ENCODE measurements around the gene KIF1A. TPM values are rescaled to one million over a fixed set of nuclear protein-coding genes. Genes with fewer than 3 reads are reported as not detected.

Gene KIF1A
- total RNA-seq, 4 donors from 2014 or later, result 2.9 to 15.9 (median 3.2) TPM

DNA sequence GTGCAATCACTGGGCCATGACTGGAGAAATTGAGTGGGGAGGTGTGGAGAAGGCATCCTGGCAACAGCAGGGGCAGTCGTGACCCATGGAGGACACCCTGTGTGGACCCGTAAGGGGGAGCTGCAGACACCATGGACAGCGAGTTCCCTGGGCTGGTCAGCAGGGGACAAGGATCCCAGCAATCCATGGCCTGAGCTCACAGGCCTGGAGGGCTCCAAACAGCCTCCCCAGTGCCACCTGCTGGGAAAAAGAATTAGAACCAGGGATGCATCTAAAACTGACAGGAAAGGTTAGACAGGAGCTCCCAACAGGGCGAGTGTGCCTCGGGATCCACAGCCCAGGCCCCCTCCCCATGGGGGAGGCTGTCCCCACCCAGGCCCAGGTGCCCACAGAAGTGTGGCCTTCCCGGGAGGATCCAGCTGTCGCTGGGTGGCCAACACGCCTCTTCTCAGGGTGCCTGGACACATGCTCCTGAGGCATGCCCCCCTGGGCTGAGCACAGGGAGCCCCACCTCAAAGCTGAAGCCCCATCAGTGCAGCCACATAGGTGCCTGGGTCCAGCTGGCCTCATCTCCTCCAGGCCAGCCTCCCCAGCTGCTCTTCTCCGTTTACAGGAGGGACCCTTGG is 20.5 kb upstream of the KIF1A start:
- DNase-seq (ENCODE audit: low spot score in 2 of 2), result no peak
- H3K9me3 ChIP-seq, result no peaks in the 10 kb centered on the region
- TF ChIP-seq POLR2AphosphoS5 (IDR thresholded peaks at IDR 0.05), result no peak
- TF ChIP-seq, protein P1, sequence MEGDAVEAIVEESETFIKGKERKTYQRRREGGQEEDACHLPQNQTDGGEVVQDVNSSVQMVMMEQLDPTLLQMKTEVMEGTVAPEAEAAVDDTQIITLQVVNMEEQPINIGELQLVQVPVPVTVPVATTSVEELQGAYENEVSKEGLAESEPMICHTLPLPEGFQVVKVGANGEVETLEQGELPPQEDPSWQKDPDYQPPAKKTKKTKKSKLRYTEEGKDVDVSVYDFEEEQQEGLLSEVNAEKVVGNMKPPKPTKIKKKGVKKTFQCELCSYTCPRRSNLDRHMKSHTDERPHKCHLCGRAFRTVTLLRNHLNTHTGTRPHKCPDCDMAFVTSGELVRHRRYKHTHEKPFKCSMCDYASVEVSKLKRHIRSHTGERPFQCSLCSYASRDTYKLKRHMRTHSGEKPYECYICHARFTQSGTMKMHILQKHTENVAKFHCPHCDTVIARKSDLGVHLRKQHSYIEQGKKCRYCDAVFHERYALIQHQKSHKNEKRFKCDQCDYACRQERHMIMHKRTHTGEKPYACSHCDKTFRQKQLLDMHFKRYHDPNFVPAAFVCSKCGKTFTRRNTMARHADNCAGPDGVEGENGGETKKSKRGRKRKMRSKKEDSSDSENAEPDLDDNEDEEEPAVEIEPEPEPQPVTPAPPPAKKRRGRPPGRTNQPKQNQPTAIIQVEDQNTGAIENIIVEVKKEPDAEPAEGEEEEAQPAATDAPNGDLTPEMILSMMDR (IDR thresholded peaks at IDR 0.05), result peak in 1 of 2 donors; percentile 47
- H3K27me3 ChIP-seq, result peaks cover 22% of the 10 kb centered on the region
- H3K36me3 ChIP-seq, result no peaks in the 10 kb centered on the region
- WGBS, result 43% methylated on average over 7 of the region's 9 CpGs
- no peak overlapping the region for H3K4me3 ChIP-seq
- no peak overlapping the region for H3K27ac ChIP-seq
- no peaks in the 10 kb centered on the region for H3K4me1 ChIP-seq

DNA sequence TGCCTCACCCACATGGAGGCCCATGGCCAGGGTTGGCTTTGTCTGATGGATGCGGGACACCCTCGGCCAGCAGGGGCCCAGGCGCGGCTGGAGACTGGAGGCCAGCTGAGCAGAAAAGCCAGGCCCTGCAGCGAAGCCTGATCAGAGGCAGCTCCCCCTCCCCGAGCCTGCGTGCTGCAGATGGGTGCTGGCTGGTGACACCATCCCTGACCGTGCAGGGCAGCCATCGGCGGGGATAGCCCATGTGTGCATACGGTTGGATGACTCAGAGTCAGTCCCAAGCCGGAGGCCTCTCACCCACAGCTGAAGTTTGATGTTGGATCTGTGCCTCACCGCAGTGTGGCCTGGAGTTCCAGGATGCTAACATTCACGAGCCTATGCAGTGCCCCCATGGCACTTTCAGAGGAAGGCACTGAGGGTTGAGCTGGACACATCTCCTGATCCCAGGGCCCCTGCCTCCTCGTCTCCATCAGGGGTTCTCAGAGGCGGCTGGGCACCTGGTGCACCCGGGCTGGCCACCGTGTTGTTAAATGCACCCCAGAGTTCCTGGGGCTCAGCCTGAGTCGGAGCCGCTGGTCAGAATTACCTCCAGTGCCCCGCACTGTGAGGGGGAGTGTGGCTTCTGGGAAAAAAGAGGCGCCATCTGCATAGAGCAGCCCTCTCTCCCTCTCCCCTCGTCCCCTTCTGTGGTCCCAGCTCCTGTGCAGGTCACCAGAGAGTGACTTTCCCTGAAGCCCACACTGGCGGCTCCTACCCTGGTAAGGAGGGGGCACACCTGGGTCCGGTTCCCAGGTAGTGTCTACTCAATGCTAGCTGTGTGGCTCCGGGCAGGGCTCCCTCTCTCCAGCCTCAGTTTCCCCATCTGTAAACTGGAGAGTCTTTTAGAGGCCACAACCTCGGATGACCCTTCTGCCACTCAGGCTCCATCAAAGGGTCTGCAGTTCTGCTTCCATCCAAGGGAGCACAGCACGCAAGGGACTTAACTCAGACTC is 19.4 kb upstream of the KIF1A start:
- DNase-seq (ENCODE audit: low spot score in 2 of 2), result peak; percentile 58 to 79
- Histone ChIP-seq H3K27me3 (peaks cover 22% of the 10 kb centered on the region), H3K36me3 (no peaks in the 10 kb centered on the region), H3K4me3 (no peak overlapping the region), H3K4me1 (no peaks in the 10 kb centered on the region), H3K27ac (no peak overlapping the region), H3K9me3 (no peaks in the 10 kb centered on the region)
- 88% methylated on average over 15 of the region's 28 CpGs for WGBS
- TF ChIP-seq POLR2AphosphoS5 (IDR thresholded peaks at IDR 0.05) (no peak), EP300 (IDR thresholded peaks at IDR 0.05) (no peak), POLR2A (IDR thresholded peaks at IDR 0.05) (no peak)
- TF ChIP-seq, protein P1 (IDR thresholded peaks at IDR 0.05), result no peak

GRCh38 chr2:240837621-240838020 is 17.6 kb upstream of the KIF1A start:
- TF ChIP-seq, protein P1 (IDR thresholded peaks at IDR 0.05), result no peak
- TF ChIP-seq POLR2A (IDR thresholded peaks at IDR 0.05) (no peak), POLR2AphosphoS5 (IDR thresholded peaks at IDR 0.05) (no peak), EP300 (IDR thresholded peaks at IDR 0.05) (no peak)
- Histone ChIP-seq H3K4me1 (no peaks in the 10 kb centered on the region), H3K36me3 (no peaks in the 10 kb centered on the region), H3K9me3 (no peaks in the 10 kb centered on the region), H3K27me3 (peaks cover 22% of the 10 kb centered on the region), H3K27ac (no peak overlapping the region), H3K4me3 (no peak overlapping the region)
- 76% methylated on average over 4 of the region's 4 CpGs for WGBS
- DNase-seq (ENCODE audit: low spot score in 2 of 2), result peak in 1 of 2 donors; percentile 51

DNA sequence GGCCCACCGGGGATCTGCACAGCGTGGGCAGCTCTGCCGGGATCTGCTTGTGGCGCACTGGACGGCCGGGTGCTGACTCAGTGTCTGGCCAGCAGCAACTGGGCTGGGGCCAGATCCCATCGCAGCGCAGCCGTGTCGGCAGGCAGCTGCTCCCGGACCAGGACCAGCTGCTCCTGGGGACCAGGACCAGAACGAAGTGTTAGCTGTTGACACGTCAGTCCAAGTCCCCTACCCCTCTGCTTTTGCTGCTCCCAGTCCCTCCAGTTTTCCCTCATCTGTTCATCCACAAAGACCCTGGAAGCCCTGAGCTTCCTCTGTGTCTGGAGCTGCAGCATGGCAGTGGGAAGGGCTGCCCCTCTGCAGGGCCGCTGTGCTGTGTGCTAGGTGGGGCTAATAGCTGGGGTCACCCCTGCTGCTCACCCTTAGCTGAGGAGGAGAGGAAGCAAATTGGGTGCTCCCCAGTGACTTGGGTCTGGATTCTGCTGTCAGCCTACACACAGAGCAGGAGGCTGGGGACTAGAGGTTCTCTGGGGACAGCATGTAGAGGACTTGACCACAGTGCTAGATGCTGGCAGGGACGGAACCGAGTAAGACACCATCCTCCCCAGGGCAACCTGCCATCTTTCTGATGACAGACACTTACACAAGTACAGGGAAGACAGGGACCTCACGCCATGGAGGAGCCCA is 16.9 kb upstream of the KIF1A start:
- WGBS, result 59% methylated on average over 8 of the region's 17 CpGs
- H3K36me3 ChIP-seq, result no peaks in the 10 kb centered on the region
- no peak overlapping the region for H3K4me3 ChIP-seq
- H3K27me3 ChIP-seq, result peaks cover 22% of the 10 kb centered on the region
- H3K9me3 ChIP-seq, result no peaks in the 10 kb centered on the region
- peak; percentile 61 to 79 for DNase-seq (ENCODE audit: low spot score in 2 of 2)
- peaks cover 4% of the 10 kb centered on the region for H3K4me1 ChIP-seq
- H3K27ac ChIP-seq, result no peak overlapping the region
- TF ChIP-seq, protein P1 (IDR thresholded peaks at IDR 0.05), result no peak
- TF ChIP-seq POLR2AphosphoS5 (IDR thresholded peaks at IDR 0.05) (no peak), EP300 (IDR thresholded peaks at IDR 0.05) (no peak), POLR2A (IDR thresholded peaks at IDR 0.05) (no peak)

Measured in suprapubic skin (tissue), 4 donors.